Fibroblast of villous mesenchyme (primary cell): ENCODE data around the gene HMGB2. TPM values are rescaled to one million over a fixed set of nuclear protein-coding genes. Genes with fewer than 3 reads are reported as not detected.

Experiments used
- DNase-seq: peaks from one replicate; pipeline ENCODE4 v3.0.0-alpha.2; 2010; ENCODE audit warnings: low read depth
- H3K4me3 ChIP-seq: 2 replicates; pipeline ENCODE4 v1.5.1; 2011; ENCODE audit warnings: low read depth, mild to moderate bottlenecking, low read length
- total RNA-seq: library from RNA; depleted of rRNA; stranded (reverse); fragments of >200 nt; gene quantifications from 2 replicates; pipeline ENCODE4 v1.2.3, GENCODE V29; 2012
- TF ChIP-seq, protein P1 (sequence below): IDR thresholded peaks from 2 replicates; pipeline ENCODE4 v1.5.1; 2012; ENCODE audit warnings: low read depth, mild to moderate bottlenecking, low read length; ENCODE audit not compliant: insufficient read depth

Gene HMGB2
- total RNA-seq, 1 donor = 60.0 TPM

DNA sequence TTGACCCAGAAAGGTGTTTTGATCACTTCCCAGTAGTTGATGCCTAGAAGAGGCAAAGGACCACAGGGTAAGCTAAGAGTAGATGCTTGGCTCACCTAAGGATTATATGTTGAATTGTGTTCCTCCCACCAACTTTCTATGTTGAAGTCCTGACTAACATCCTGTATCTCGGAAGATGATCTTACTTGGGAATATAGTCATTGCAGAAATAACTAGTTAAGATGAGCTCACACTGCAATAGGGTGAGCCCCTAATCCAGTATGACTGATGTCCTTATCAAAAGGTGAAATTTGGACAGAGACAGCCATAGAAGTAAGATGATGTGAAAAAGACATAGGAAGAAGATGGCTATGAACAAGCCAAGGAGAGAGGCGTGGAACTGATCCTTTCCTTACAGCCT is 3.3 kb upstream of the HMGB2 start:
- H3K4me3 ChIP-seq = no peak overlapping the region
- DNase-seq = no peak
- TF ChIP-seq, protein P1, sequence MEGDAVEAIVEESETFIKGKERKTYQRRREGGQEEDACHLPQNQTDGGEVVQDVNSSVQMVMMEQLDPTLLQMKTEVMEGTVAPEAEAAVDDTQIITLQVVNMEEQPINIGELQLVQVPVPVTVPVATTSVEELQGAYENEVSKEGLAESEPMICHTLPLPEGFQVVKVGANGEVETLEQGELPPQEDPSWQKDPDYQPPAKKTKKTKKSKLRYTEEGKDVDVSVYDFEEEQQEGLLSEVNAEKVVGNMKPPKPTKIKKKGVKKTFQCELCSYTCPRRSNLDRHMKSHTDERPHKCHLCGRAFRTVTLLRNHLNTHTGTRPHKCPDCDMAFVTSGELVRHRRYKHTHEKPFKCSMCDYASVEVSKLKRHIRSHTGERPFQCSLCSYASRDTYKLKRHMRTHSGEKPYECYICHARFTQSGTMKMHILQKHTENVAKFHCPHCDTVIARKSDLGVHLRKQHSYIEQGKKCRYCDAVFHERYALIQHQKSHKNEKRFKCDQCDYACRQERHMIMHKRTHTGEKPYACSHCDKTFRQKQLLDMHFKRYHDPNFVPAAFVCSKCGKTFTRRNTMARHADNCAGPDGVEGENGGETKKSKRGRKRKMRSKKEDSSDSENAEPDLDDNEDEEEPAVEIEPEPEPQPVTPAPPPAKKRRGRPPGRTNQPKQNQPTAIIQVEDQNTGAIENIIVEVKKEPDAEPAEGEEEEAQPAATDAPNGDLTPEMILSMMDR = no peak

DNA sequence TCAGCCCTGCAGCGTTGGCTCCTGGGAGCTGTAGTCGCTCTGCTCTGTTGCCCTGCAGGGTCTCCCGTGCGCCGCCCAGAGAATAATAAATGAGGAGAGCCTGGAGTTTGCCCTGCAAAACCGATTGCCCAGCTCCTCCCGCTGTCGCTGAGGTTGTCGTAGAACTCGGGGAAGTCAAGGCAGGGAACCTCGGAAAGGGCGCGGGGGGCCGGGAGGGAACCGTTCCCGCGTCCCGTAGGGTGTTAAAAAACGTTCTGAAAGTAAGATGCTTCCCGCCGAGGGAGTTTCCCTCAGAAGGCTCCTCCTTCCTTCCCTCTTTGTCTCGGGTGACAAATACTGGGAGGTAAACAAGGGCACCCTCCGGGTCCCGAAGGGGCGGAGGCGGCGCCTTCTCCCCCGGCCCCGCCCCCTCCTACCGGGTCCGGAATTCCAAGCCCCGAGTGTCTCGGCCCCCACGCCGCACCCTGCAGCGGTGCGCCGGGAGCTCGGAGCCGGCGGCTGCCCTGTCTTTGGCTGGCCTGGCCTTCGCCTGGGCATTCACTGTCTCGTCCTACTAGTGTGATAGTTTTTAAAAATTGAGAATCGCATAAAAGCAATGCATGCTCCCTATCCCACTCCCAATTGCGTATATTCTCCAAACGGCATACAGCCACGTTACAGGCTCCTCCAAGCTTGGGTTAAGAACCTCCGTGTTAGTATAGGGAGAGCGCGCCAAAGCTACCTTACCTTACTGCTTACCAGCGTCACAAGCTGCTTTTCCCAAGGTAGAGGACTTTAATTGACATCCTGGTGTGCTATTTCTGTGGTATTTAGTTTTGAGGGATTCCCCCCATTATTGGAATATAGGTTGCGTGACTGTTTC is 964 bp upstream of the HMGB2 start:
- peak overlapping the region; percentile 92 for H3K4me3 ChIP-seq
- TF ChIP-seq, protein P1 = no peak
- DNase-seq = peak; percentile 72

DNA sequence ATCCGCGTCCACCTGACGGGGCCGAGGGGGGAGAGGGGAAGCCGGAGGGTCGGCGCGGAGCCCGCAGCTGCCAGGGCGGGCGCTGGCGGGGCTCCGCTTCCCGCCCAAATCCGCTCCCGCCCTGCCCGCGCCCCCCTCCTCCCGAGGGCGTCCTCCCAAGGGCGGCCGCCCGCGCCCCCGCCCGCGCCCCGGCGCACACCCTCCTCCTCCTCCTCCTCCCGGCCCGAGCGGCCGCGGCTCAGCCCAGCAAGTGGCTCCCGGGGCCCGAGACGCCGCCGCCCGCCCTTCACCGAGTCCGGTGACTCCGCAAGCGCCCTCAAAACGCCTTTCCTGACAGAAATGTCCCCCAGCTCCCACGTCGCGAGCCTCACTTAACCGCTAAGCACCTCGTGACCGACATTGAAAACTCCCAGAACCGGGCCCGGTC is 487 bp downstream of the HMGB2 start:
- no peak for DNase-seq
- H3K4me3 ChIP-seq = peak overlapping the region; percentile 92
- TF ChIP-seq, protein P1 = no peak

DNA sequence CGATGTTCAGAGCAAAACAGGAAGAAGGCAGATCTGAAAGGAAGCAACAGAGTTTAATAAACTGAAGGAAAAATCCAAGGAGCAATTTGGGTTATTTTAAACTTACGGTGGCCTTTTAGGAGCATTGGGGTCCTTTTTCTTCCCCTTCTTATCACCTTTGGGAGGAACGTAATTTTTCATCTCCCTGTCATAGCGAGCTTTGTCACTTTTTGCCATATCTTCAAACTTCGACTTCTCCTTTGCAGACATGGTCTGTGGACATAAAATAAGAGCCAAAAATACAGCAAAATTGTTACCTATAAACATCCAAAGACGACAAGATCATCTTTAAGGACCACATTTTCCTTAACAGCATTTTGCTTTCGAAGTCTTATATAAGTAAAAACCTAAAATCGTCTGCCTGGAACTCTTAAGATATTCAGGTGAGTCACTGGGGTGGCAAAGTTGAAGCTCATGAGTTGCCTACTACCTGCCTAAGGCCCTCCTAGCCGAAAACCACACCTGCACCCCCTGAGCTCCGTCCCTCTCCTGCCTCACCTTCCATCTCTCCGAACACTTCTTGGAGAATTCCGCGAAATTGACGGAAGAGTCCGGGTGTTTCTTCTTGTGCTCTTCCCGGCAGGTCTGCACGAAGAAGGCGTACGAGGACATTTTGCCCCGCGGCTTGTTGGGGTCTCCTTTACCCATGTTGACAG is 1.0 kb downstream of the HMGB2 start:
- peak; percentile 10 for DNase-seq
- TF ChIP-seq, protein P1 = no peak

DNA sequence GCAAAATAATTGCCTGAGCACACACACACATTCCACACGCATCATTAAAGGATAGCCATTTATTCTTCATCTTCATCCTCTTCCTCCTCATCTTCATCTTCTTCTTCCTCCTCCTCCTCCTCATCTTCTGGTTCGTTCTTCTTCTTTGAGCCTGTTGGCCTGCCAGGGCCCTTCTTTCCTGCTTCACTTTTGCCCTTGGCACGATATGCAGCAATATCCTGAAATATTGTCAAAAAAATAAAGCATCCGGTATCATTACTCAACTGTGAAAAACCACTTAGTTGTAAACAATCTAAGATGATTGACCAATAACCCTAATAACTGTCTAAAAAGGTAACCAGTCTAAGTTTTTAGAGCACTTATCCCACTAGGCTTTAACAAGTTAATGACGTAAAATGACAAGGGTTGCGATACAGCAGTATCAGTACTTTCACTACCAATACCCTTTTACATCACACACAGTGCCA is 2.1 kb downstream of the HMGB2 start:
- peak; percentile 69 for DNase-seq
- TF ChIP-seq, protein P1 = no peak
- H3K4me3 ChIP-seq = peak overlapping the region; percentile 92

More for the DNA sequence above, 1.0 kb downstream of the HMGB2 start:
- H3K4me3 ChIP-seq = peak overlapping the region; percentile 92

DNA sequence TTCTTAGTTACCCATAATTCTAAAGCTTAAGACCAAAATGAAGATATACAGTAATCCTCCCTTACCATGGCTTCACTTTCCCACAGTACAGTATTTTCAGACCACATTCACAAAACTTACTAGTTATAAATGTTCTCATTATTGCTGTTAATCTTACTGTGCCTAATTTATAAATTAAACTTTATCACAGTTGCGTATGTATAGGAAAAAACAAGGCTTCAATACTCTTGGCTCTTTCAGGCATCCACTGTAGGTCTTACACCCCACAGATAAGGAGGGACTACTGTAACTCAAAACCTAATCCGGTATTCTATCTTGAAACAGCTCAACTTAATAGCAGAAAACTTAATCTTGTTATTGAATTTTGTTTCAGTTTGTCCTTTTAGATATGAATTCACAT is 3.6 kb downstream of the HMGB2 start:
- DNase-seq = no peak
- no peak overlapping the region for H3K4me3 ChIP-seq
- TF ChIP-seq, protein P1 = no peak
